ENCODE measurements around the gene RFT1. TPM values are rescaled to one million over a fixed set of nuclear protein-coding genes. Genes with fewer than 3 reads are reported as not detected.
A peak's percentile ranks its signal among the peaks of the same experiment; 100 is the strongest.

The RFT1 gene
- total and polyA plus RNA-seq, 5 donors, result 7.0 to 12.9 (median 12.4) TPM

DNA sequence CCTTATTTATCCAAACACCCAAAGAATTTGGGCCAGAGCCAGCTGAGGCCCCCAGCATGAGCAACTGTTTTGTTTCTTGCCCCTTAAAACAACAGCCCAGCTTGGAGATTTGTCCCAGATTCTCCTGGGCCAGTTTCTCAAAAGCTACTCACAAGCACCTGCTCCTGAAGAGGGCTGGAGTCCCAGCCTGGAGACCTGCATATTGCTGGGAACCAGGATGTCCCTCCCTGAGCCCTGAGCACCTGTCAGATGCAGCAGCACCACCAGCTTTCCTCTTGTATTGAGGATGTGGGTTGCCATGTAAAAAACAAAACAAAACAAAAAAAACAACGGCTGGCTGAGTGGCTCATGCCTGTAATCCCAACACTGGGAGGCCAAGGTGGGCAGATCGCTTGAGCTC, 7.0 kb upstream of the RFT1 start:
- H3K4me3 ChIP-seq (ENCODE audit: low read length), result no peak overlapping the region
- DNase-seq, result no peak
- H3K27me3 ChIP-seq (ENCODE audit: control insufficient read depth, insufficient read depth), result no peaks in the 10 kb centered on the region
- 61% methylated on average over 2 of the region's 2 CpGs for WGBS
- intact Hi-C loops (cut with DNase I), result no loop called here
- no peaks in the 10 kb centered on the region for H3K9me3 ChIP-seq (ENCODE audit: control insufficient read depth, low read length)
- peaks cover 4% of the 10 kb centered on the region for H3K4me1 ChIP-seq (ENCODE audit: control insufficient read depth, insufficient read depth, low read length)
- no peak overlapping the region for H3K27ac ChIP-seq (ENCODE audit: low read length)
- ATAC-seq, result no peak

- 31% methylated on average over 6 of the region's 6 CpGs for WGBS
Observed at GRCh38 chr3:53134631-53135232, 4.5 kb upstream of the RFT1 start.

GRCh38 chr3:53132347-53132746, 2.1 kb upstream of the RFT1 start:
- intact Hi-C loops (cut with DNase I), result loop anchor here (5.0 kb wide), 2 partner anchors 60 to 65 kb away; no protein-coding TSS in a partner anchor
- WGBS, result 67% methylated on average over 5 of the region's 5 CpGs

More at GRCh38 chr3:53134631-53135232, 4.5 kb upstream of the RFT1 start:
- H3K27ac ChIP-seq (ENCODE audit: low read length), result no peak overlapping the region
- DNase-seq, result peak; percentile 70 to 89 (median 85)
- intact Hi-C loops (cut with DNase I), result loop anchor here (5.0 kb wide), 2 partner anchors 58 to 63 kb away; no protein-coding TSS in a partner anchor
- no peak overlapping the region for H3K4me3 ChIP-seq (ENCODE audit: low read length)
- peak; percentile 73 to 77 for ATAC-seq
- no peaks in the 10 kb centered on the region for H3K9me3 ChIP-seq (ENCODE audit: control insufficient read depth, low read length)
- no peaks in the 10 kb centered on the region for H3K27me3 ChIP-seq (ENCODE audit: control insufficient read depth, insufficient read depth)
- H3K4me1 ChIP-seq (ENCODE audit: control insufficient read depth, insufficient read depth, low read length), result peaks cover 4% of the 10 kb centered on the region

GRCh38 chr3:53131096-53131495, 861 bp upstream of the RFT1 start:
- peak overlapping the region; percentile 58 for H3K4me3 ChIP-seq (ENCODE audit: low read length)
- ATAC-seq, result no peak

More at GRCh38 chr3:53132347-53132746, 2.1 kb upstream of the RFT1 start:
- DNase-seq, result no peak
- Histone ChIP-seq H3K4me3 (ENCODE audit: low read length) (no peak overlapping the region), H3K9me3 (ENCODE audit: control insufficient read depth, low read length) (no peaks in the 10 kb centered on the region), H3K4me1 (ENCODE audit: control insufficient read depth, insufficient read depth, low read length) (peaks cover 4% of the 10 kb centered on the region), H3K27me3 (ENCODE audit: control insufficient read depth, insufficient read depth) (no peaks in the 10 kb centered on the region), H3K27ac (ENCODE audit: low read length) (no peak overlapping the region)
- no peak for ATAC-seq

GRCh38 chr3:53129344-53129743, 891 bp downstream of the RFT1 start:
- intact Hi-C loops (cut with DNase I), result no loop called here
- ATAC-seq (no peak), DNase-seq (no peak)
- Histone ChIP-seq H3K9me3 (ENCODE audit: control insufficient read depth, low read length) (no peaks in the 10 kb centered on the region), H3K4me1 (ENCODE audit: control insufficient read depth, insufficient read depth, low read length) (peaks cover 4% of the 10 kb centered on the region), H3K4me3 (ENCODE audit: low read length) (peak overlapping the region; percentile 58), H3K27me3 (ENCODE audit: control insufficient read depth, insufficient read depth) (no peaks in the 10 kb centered on the region), H3K27ac (ENCODE audit: low read length) (no peak overlapping the region)
- 61% methylated on average over 3 of the region's 3 CpGs for WGBS

More at GRCh38 chr3:53131096-53131495, 861 bp upstream of the RFT1 start:
- DNase-seq, result no peak
- WGBS, result 91% methylated on average over 4 of the region's 4 CpGs
- Histone ChIP-seq H3K4me1 (ENCODE audit: control insufficient read depth, insufficient read depth, low read length) (peaks cover 4% of the 10 kb centered on the region), H3K27me3 (ENCODE audit: control insufficient read depth, insufficient read depth) (no peaks in the 10 kb centered on the region), H3K27ac (ENCODE audit: low read length) (peak overlapping the region; percentile 92), H3K9me3 (ENCODE audit: control insufficient read depth, low read length) (no peaks in the 10 kb centered on the region)
- intact Hi-C loops (cut with DNase I), result loop anchor here (5.0 kb wide), 2 partner anchors 61 to 66 kb away; no protein-coding TSS in a partner anchor

GRCh38 chr3:53126601-53127000, 3.6 kb downstream of the RFT1 start:
- no peak for DNase-seq
- Histone ChIP-seq H3K9me3 (ENCODE audit: control insufficient read depth, low read length) (no peaks in the 10 kb centered on the region), H3K4me3 (ENCODE audit: low read length) (no peak overlapping the region), H3K27ac (ENCODE audit: low read length) (no peak overlapping the region), H3K27me3 (ENCODE audit: control insufficient read depth, insufficient read depth) (no peaks in the 10 kb centered on the region), H3K4me1 (ENCODE audit: control insufficient read depth, insufficient read depth, low read length) (peaks cover 4% of the 10 kb centered on the region)
- intact Hi-C loops (cut with DNase I), result no loop called here
- 89% methylated on average over 2 of the region's 2 CpGs for WGBS
- ATAC-seq, result no peak

DNA sequence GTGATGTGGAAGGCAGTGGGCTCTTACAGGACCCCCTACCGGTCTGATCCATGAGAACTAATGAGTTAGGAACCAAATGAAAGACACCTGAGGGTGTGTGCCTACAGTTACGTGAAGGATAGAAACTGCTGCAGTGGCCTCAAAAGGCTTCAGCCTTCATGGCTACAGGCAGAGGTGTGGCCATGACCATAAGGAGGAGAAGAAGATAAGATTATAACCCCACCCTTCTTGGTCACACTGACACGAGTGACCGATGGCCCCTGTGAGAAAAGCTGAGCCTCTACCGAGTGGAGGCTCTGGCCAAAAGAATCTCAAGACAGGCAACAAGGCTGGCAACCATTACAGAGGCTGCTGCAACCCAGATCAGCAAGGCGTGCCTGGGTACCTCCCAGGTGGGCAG, 6.3 kb downstream of the RFT1 start:
- DNase-seq, result no peak
- Histone ChIP-seq H3K27me3 (ENCODE audit: control insufficient read depth, insufficient read depth) (no peaks in the 10 kb centered on the region), H3K4me1 (ENCODE audit: control insufficient read depth, insufficient read depth, low read length) (peaks cover 2% of the 10 kb centered on the region), H3K9me3 (ENCODE audit: control insufficient read depth, low read length) (no peaks in the 10 kb centered on the region), H3K27ac (ENCODE audit: low read length) (no peak overlapping the region), H3K4me3 (ENCODE audit: low read length) (no peak overlapping the region)
- intact Hi-C loops (cut with DNase I), result no loop called here
- ATAC-seq, result no peak
- 90% methylated on average over 6 of the region's 6 CpGs for WGBS

- no peak for DNase-seq
- no peak for ATAC-seq
- Histone ChIP-seq H3K4me3 (ENCODE audit: low read length) (no peak overlapping the region), H3K27ac (ENCODE audit: low read length) (no peak overlapping the region), H3K4me1 (ENCODE audit: control insufficient read depth, insufficient read depth, low read length) (peaks cover 2% of the 10 kb centered on the region), H3K27me3 (ENCODE audit: control insufficient read depth, insufficient read depth) (no peaks in the 10 kb centered on the region), H3K9me3 (ENCODE audit: control insufficient read depth, low read length) (no peaks in the 10 kb centered on the region)
- intact Hi-C loops (cut with DNase I), result no loop called here
- WGBS, result 87% methylated on average over 8 of the region's 8 CpGs
Observed at GRCh38 chr3:53123510-53123909, 6.7 kb downstream of the RFT1 start.

DNA sequence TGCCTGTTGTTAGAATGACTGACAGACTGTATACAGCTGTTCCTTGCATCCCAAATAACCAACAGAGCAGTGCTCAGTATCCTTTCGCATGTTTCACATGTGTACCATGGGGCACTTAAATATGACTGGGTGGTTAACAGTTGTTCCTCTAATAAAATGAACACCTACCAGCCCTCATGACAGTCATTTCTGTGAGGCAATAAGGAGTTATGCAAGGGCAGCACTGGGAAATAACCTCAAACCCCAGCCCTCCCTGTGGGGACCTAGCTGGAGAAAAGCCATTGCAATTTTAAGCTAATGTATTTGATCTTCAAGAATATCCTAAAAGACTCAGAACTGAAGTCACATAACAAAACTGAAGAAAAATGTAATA, 7.3 kb downstream of the RFT1 start:
- Histone ChIP-seq H3K4me1 (ENCODE audit: control insufficient read depth, insufficient read depth, low read length) (peaks cover 2% of the 10 kb centered on the region), H3K9me3 (ENCODE audit: control insufficient read depth, low read length) (no peaks in the 10 kb centered on the region), H3K4me3 (ENCODE audit: low read length) (no peak overlapping the region), H3K27me3 (ENCODE audit: control insufficient read depth, insufficient read depth) (no peaks in the 10 kb centered on the region), H3K27ac (ENCODE audit: low read length) (peak overlapping the region; percentile 5)
- ATAC-seq, result no peak
- no peak for DNase-seq
- 93% methylated on average over 1 of the region's 1 CpG for WGBS
- intact Hi-C loops (cut with DNase I), result no loop called here

DNA sequence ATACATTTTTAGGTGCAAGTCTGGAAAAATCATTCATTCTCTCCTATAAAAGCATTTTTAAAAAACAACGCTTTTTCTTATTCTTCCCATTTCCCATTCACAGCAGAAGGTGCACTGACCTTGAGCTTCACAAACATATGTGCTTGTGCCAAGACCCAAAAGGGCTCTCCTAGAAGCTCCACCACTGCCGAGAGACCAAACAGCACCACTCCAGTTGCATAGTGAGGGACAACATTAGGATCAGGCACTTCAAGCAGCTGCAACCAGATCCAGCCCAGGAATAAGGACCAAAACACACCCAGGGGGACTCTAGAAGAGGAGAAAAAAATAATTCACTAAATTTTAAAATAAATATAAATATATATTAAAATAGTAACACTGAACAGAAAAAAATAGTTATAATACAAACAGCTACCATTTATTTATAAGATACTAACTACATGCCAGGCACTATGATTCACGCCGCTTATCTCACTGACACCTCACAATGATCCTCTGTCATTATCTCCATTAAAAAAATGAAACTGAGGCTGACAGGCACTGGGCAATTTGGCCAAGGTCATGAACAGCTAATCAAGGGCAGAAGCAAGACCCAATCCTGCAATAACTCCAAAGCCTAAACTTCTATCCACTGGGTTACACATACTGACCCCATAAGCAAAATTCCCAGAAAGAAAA, 7.8 kb downstream of the RFT1 start:
- WGBS, result 81% methylated on average over 4 of the region's 4 CpGs
- no peaks in the 10 kb centered on the region for H3K27me3 ChIP-seq (ENCODE audit: control insufficient read depth, insufficient read depth)
- DNase-seq (no peak), ATAC-seq (peak; percentile 61 to 73)
- no peak overlapping the region for H3K4me3 ChIP-seq (ENCODE audit: low read length)
- intact Hi-C loops (cut with DNase I), result no loop called here
- H3K27ac ChIP-seq (ENCODE audit: low read length), result peak overlapping the region; percentile 69
- no peaks in the 10 kb centered on the region for H3K9me3 ChIP-seq (ENCODE audit: control insufficient read depth, low read length)
- peaks cover 3% of the 10 kb centered on the region for H3K4me1 ChIP-seq (ENCODE audit: control insufficient read depth, insufficient read depth, low read length)

DNA sequence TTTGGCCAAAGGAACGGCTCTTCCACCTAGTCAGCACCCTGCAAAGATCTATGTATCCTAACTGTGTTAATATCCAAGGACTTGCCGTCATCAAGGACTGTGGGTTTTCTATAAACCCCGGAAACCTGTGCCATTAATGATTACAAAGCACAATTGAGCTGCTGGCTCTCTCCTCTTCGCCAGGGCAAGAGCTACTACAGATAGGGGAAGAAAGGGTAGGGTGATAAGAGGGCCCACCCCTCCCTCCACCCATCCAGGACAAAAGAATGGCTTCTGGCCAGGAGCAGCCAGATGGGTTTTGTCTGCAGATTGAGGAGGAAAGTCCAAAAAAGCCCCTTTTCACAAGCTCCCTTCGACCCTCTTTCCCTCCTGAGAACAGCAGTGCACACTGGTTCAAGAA, 9.9 kb downstream of the RFT1 start:
- ATAC-seq (peak in 1 of 2 donors; percentile 37), DNase-seq (no peak)
- H3K4me3 ChIP-seq (ENCODE audit: low read length), result no peak overlapping the region
- intact Hi-C loops (cut with DNase I), result no loop called here
- WGBS, result 49% methylated on average over 5 of the region's 5 CpGs
- H3K27me3 ChIP-seq (ENCODE audit: control insufficient read depth, insufficient read depth), result no peaks in the 10 kb centered on the region
- H3K9me3 ChIP-seq (ENCODE audit: control insufficient read depth, low read length), result no peaks in the 10 kb centered on the region
- H3K27ac ChIP-seq (ENCODE audit: low read length), result peak overlapping the region; percentile 39
- H3K4me1 ChIP-seq (ENCODE audit: control insufficient read depth, insufficient read depth, low read length), result peaks cover 5% of the 10 kb centered on the region

Data from right cardiac atrium (tissue), 5 donors.